Endodermal cell (in vitro differentiated cells): Measurements from ENCODE around the gene LSP1. TPM values are rescaled to one million over a fixed set of nuclear protein-coding genes. Genes with fewer than 3 reads are reported as not detected.

ENCODE experiments used
- DNase-seq: peaks from one replicate; pipeline ENCODE4 v3.0.0-alpha.2; 2017
- H3K27ac ChIP-seq: 2 replicates; pipeline ENCODE4 v1.5.1; 2013; ENCODE audit warnings: mild to moderate bottlenecking, low read depth, low read length, moderate library complexity
- H3K27me3 ChIP-seq: 2 replicates; pipeline ENCODE4 v1.6.1; 2013; ENCODE audit warnings: mild to moderate bottlenecking, low read length, moderate library complexity; ENCODE audit not compliant: insufficient read depth, control insufficient read depth, poor library complexity, severe bottlenecking
- H3K36me3 ChIP-seq: 2 replicates; pipeline ENCODE4 v1.7.0; 2013; ENCODE audit warnings: mild to moderate bottlenecking, low read length, moderate library complexity; ENCODE audit not compliant: control insufficient read depth, insufficient read depth
- H3K4me1 ChIP-seq: one replicate; pipeline ENCODE4 v1.7.0; 2013; ENCODE audit warnings: low read length; ENCODE audit not compliant: control insufficient read depth, insufficient read depth
- H3K4me3 ChIP-seq: 2 replicates; pipeline ENCODE4 v1.5.1; 2013; ENCODE audit warnings: mild to moderate bottlenecking, low read length, moderate library complexity
- H3K9ac ChIP-seq: 2 replicates; pipeline ENCODE4 v1.6.1; 2013; ENCODE audit warnings: mild to moderate bottlenecking, low read length, moderate library complexity; ENCODE audit not compliant: poor library complexity, severe bottlenecking; ENCODE audit errors: extremely low read depth
- H3K9me3 ChIP-seq: 2 replicates; pipeline ENCODE4 v1.6.1; 2013; ENCODE audit warnings: mild to moderate bottlenecking, low read length, moderate library complexity; ENCODE audit not compliant: control insufficient read depth
- H3K27ac Mint-ChIP-seq: 2 replicates; pipeline ENCODE4 v1.8.0; 2020; ENCODE audit warnings: mixed read lengths
- H3K27me3 Mint-ChIP-seq: 2 replicates; pipeline ENCODE4 v1.8.0; 2021; ENCODE audit warnings: mild to moderate bottlenecking, mixed read lengths; ENCODE audit not compliant: insufficient read depth
- H3K36me3 Mint-ChIP-seq: 2 replicates; pipeline ENCODE4 v1.8.0; 2020; ENCODE audit warnings: low read depth, mixed read lengths
- H3K4me1 Mint-ChIP-seq: 2 replicates; pipeline ENCODE4 v1.8.0; 2020; ENCODE audit warnings: mixed read lengths
- H3K4me3 Mint-ChIP-seq: 2 replicates; pipeline ENCODE4 v1.8.0; 2020; ENCODE audit warnings: mild to moderate bottlenecking, moderate library complexity, mixed read lengths
- H3K9me3 Mint-ChIP-seq: 2 replicates; pipeline ENCODE4 v1.8.0; 2020; ENCODE audit warnings: mild to moderate bottlenecking, mixed read lengths
- WGBS, 2 experiments: methylation state at CpG; one replicate each; pipeline versions ENCODE4 v1.1.5 to v1.1.7; 2013; ENCODE audit warnings: missing lambda C conversion rate in 2 of 2, mixed read lengths in 1 of 2; ENCODE audit not compliant: insufficient coverage in 1 of 2, insufficient read length in 1 of 2; 5-methylcytosine and 5-hydroxymethylcytosine counted together
- total RNA-seq, 2 donors: library from RNA; stranded (reverse); fragmentation: NEBNext Ultra II Directional in 1 of 2; extraction: Animal tissue kit (Norgen Biotek cat#: 25700) in 1 of 2; gene quantifications; 2 replicates in 1 of 2; 3 replicates in 1 of 2; pipeline ENCODE4 v1.2.1, GENCODE V29; 2021
- TF ChIP-seq, protein P1 (sequence below): fragments of 200-600 bp; sonication (generic); conservative IDR thresholded peaks from 2 replicates; pipeline ENCODE4 v1.5.0; 2021; ENCODE audit warnings: antibody characterized with exemption, mild to moderate bottlenecking

The LSP1 gene
- total RNA-seq, 2 donors from 2014 or later, result not detected

DNA sequence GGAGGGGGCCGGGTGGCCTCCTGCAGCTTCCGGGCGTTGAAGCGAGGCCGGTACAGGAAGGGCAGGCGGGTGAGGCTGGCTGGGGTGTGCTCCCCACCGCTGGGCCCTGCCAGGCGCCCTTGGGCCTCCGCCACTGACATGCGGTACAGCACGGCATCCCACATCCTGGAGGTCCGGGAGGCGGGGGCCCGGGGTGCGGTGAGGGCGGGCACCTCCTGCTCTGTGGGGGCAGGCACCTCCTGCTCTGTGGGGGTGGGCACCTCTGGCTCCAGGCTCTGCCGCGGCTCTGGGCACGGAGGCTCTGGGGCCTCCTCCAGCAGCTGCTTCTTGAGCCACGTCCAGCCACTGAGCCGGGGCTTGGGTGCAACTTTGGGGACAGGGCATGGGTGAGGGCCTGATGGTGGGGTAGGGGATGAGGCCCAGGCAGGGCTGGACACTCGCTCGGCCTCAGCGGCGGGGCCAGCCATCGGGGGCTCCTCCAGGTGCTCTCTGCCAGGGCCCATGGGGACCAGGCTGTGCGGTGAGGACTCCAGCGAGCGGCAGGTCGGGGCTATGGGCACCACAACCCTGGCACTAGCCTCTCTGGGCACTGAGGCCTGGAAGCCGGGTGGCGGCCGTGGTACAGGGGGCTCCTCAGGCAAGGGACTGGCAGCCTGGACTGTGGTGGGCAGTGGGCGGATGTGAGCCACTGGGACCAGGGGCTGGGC, 36.5 kb downstream of the LSP1 start:
- Mint-ChIP-seq H3K4me1 (no peaks in the 10 kb centered on the region), H3K27me3 (peaks cover 2% of the 10 kb centered on the region), H3K9me3 (no peaks in the 10 kb centered on the region), H3K36me3 (no peaks in the 10 kb centered on the region), H3K27ac (no peak overlapping the region), H3K4me3 (no peak overlapping the region)
- TF ChIP-seq, protein P1, sequence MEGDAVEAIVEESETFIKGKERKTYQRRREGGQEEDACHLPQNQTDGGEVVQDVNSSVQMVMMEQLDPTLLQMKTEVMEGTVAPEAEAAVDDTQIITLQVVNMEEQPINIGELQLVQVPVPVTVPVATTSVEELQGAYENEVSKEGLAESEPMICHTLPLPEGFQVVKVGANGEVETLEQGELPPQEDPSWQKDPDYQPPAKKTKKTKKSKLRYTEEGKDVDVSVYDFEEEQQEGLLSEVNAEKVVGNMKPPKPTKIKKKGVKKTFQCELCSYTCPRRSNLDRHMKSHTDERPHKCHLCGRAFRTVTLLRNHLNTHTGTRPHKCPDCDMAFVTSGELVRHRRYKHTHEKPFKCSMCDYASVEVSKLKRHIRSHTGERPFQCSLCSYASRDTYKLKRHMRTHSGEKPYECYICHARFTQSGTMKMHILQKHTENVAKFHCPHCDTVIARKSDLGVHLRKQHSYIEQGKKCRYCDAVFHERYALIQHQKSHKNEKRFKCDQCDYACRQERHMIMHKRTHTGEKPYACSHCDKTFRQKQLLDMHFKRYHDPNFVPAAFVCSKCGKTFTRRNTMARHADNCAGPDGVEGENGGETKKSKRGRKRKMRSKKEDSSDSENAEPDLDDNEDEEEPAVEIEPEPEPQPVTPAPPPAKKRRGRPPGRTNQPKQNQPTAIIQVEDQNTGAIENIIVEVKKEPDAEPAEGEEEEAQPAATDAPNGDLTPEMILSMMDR, result no peak
- no peaks in the 10 kb centered on the region for H3K36me3 ChIP-seq
- no peak overlapping the region for H3K4me3 ChIP-seq
- H3K9me3 ChIP-seq, result no peaks in the 10 kb centered on the region
- no peak overlapping the region for H3K9ac ChIP-seq
- no peak for DNase-seq
- peaks cover 13% of the 10 kb centered on the region for H3K27me3 ChIP-seq
- H3K27ac ChIP-seq, result no peak overlapping the region
- 92 to 93% methylated on average over 20 to 34 of the region's 34 CpGs for WGBS, 2 experiments
- H3K4me1 ChIP-seq, result no peaks in the 10 kb centered on the region

DNA sequence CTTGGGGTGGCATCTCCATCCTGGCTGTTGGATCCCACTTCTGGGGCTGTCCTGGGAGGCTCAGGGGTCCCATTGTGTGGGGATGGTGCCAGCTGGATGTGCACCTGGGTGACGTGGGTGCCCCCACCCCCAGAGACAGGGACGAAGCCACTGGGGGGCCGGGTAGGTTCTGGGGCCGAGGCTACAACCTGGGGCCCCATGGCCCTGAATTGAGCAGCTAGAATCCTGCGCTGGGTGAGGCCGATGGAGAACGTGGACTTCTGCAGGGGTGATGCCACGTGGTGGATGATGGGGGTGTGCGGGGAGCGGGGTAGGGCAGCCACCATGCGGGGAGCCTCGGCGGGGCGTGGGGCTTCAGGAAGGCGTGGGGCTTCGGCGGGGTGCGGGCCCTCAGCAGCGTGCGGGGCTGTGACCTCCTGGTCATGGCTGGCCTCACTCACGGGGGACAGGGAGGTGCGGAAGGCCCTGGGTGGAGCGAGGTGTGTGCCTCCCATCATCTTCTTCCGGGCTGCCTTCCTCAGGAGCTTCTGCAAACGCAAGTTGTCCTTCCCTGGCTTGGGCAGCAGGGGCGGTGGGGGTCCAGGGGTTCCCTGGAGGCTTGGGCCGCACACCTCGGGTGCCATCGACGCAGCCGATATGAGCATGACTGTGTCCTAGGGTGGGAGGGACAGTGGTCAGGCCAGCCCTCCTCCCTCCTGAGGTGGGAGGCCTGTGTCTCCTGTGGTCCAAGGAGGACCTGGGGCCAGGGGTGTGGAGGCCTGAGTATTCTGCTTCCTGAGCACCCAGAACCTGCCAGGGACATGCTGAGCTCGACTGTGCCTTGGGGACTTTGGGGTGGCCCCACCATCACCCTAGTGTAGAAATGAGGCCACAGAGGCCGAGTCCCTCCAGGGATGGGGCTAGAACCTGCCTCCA, 37.3 kb downstream of the LSP1 start:
- no peak for DNase-seq
- H3K27me3 ChIP-seq, result peaks cover 10% of the 10 kb centered on the region
- no peak overlapping the region for H3K27ac Mint-ChIP-seq
- WGBS, 2 experiments, result 92 to 95% methylated on average over 17 to 33 of the region's 33 CpGs
- no peak overlapping the region for H3K4me3 ChIP-seq
- H3K9me3 Mint-ChIP-seq, result no peaks in the 10 kb centered on the region
- H3K4me1 ChIP-seq, result no peaks in the 10 kb centered on the region
- peaks cover 2% of the 10 kb centered on the region for H3K27me3 Mint-ChIP-seq
- no peak overlapping the region for H3K9ac ChIP-seq
- no peak overlapping the region for H3K4me3 Mint-ChIP-seq
- H3K36me3 ChIP-seq, result no peaks in the 10 kb centered on the region
- H3K4me1 Mint-ChIP-seq, result no peaks in the 10 kb centered on the region
- no peaks in the 10 kb centered on the region for H3K9me3 ChIP-seq
- no peaks in the 10 kb centered on the region for H3K36me3 Mint-ChIP-seq
- TF ChIP-seq, protein P1, result no peak
- no peak overlapping the region for H3K27ac ChIP-seq

DNA sequence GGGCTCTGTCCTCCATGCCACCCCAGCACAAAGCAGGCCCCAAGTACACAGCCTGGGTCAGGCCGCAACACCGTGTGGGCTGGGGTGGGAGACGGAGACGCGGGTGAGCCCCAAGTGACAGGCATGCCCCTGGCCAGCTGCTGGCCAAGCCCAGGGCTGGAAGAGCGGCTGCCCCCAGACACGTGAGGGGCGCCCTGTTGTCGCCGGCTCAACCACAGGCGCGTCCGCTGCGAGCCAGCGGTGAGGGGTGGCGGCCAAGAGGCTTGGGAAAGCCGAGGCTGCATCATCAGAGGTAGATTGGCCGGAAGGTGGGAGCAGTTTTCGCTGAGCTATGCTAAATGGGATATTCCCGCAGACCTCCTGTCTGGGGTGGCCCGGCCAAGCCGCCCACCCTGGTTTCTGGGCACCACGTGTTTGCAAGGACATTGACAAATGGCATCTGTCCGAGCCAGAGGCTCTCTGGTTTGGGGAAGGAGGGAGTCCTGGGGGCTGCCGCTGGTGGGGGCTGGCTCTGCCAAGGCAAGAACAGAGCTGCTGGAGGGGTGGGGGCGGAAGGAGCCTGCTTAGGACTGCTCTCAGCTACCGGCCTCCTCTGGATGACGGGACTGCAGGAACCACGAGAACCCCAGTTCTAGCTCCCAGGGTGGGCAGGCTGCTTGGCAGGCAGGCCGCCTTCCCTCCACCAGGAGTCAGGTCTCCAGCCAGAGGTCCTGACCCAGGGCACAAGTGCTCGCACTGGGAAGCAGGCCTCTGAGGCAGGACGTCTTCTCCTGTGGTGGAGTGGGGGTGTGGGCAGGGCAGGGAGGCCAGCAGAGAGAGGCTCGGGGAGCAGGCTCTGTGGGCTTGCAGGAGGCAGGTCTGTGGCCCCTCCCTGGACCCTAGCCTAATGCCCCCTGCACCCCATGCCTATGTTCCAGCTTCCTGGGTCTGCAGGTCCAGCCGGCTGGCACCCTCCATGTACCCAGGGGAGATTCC, 38.3 kb downstream of the LSP1 start:
- WGBS, 2 experiments, result 89 to 92% methylated on average over 21 to 34 of the region's 34 CpGs
- H3K9ac ChIP-seq, result no peak overlapping the region
- no peak overlapping the region for H3K4me3 ChIP-seq
- Mint-ChIP-seq H3K4me1 (peaks cover 2% of the 10 kb centered on the region), H3K36me3 (no peaks in the 10 kb centered on the region), H3K27ac (no peak overlapping the region), H3K27me3 (peaks cover 2% of the 10 kb centered on the region), H3K4me3 (no peak overlapping the region), H3K9me3 (no peaks in the 10 kb centered on the region)
- H3K9me3 ChIP-seq, result no peaks in the 10 kb centered on the region
- no peaks in the 10 kb centered on the region for H3K36me3 ChIP-seq
- H3K4me1 ChIP-seq, result no peaks in the 10 kb centered on the region
- no peak for DNase-seq
- no peak overlapping the region for H3K27ac ChIP-seq
- H3K27me3 ChIP-seq, result peaks cover under 1% of the 10 kb centered on the region
- TF ChIP-seq, protein P1, result no peak
